Fibroblast of lung (primary cell): Measurements from ENCODE around the gene TNK1.

Source experiments
- CTCF ChIP-seq, 2 donors: IDR thresholded peaks in 1 of 2; conservative IDR thresholded peaks in 1 of 2; 1 replicate in 1 of 2; 2 replicates in 1 of 2; pipeline ENCODE4 v1.5.1; 2011 to 2012; ENCODE audit warnings: low read length in 2 of 2, control low read depth in 1 of 2, inconsistent platforms in 1 of 2, low read depth in 1 of 2, mild to moderate bottlenecking in 1 of 2
- EZH2 ChIP-seq: IDR thresholded peaks from 2 replicates; pipeline ENCODE4 v1.5.1; 2012; ENCODE audit warnings: low read length, control low read depth, mild to moderate bottlenecking; ENCODE audit errors: missing control alignments

- TF ChIP-seq CTCF (conservative IDR thresholded peaks at IDR 0.05 in 1 of 2, IDR thresholded peaks at IDR 0.05 in 1 of 2; ENCODE audit: low read depth in 1 of 2, low read length in 2 of 2) = no peak
- TF ChIP-seq EZH2 = no peak
Observed at GRCh38 chr17:7426896-7427489, 46.1 kb downstream of the TNK1 start.
